ENCODE results near the gene SKIC2. TPM values are rescaled to one million over a fixed set of nuclear protein-coding genes. Genes with fewer than 3 reads are reported as not detected.

Gene SKIC2
- total RNA-seq, 1 experiment from 2014 or later, result 68.0 TPM

DNA sequence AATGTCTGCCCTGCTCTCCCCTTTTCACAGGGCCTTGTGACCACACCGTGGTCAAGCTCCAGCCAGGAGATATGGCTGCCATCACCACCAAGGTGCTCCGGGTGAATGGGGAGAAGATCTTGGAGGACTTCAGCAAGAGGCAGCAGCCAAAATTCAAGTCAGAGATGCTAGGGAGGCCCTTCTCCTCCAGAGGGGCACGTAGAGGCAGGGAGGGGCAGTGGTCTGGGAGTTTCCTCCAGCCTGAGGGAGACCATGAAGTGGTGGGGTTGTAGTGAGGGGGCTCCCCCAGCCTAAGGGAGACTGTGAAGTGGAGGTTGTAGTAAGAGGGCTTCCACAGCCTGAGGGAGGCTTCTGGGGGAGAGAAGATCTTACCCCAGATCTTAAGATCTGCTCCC is 8.9 kb downstream of the SKIC2 start:
- Histone ChIP-seq H3K4me3 (replicated peaks in 1 of 2; ENCODE audit: low read depth in 1 of 2, low read length in 2 of 2) (no peak overlapping the region), H3K36me3 (ENCODE audit: control insufficient read depth in 1 of 2, insufficient read depth in 2 of 2, low read length in 2 of 2) (peaks cover 31 to 39% of the 10 kb centered on the region in 2 experiments; a peak in 3 of 4 replicates), H3K4me2 (ENCODE audit: low read length) (no peak overlapping the region), H3K9ac (ENCODE audit: low read length) (no peak overlapping the region), H3K4me1 (ENCODE audit: control insufficient read depth in 1 of 2, insufficient read depth in 2 of 2, low read length in 2 of 2) (peaks cover 3 to 17% of the 10 kb centered on the region in 2 experiments; a peak in 3 of 4 replicates), H2AFZ (ENCODE audit: low read depth, low read length, poor library complexity, severe bottlenecking) (no peak overlapping the region), H3K27me3 (ENCODE audit: insufficient read depth, low read length) (no peaks in the 10 kb centered on the region), H3K79me2 (ENCODE audit: insufficient read depth, low read length) (peaks cover 20% of the 10 kb centered on the region), H3K27ac (ENCODE audit: low read depth, low read length) (no peak overlapping the region), H3K9me3 (ENCODE audit: control insufficient read depth in 1 of 2, insufficient read depth in 1 of 2, low read depth in 1 of 2, low read length in 2 of 2) (no peaks in the 10 kb centered on the region), H4K20me1 (ENCODE audit: insufficient read depth) (no peaks in the 10 kb centered on the region), H3K9me2 (ENCODE audit: insufficient read depth) (no peaks in the 10 kb centered on the region)
- DNase-seq (ENCODE audit: low read depth, low spot score), result no peak
- ChIA-PET RAD21 (ENCODE audit: low non-redundant PET in 1 of 2, low total read pairs in 2 of 2, uncharacterized antibody in 2 of 2, unreplicated experiment in 2 of 2) (no interaction called here), CTCF (no interaction called here), POLR2A (interaction anchor here (1.4 kb wide), 1 partner anchor 9 kb away, joined by 3 read pairs; the partner anchor contains the start of gene SKIC2)
- BruUV-seq (replicated peaks), result no TSS peak
- ATAC-seq, result no peak
- TF ChIP-seq POLR2AphosphoS5 (IDR thresholded peaks at IDR 0.05; ENCODE audit: low read depth, low read length), result no peak
- TF ChIP-seq, protein P1, sequence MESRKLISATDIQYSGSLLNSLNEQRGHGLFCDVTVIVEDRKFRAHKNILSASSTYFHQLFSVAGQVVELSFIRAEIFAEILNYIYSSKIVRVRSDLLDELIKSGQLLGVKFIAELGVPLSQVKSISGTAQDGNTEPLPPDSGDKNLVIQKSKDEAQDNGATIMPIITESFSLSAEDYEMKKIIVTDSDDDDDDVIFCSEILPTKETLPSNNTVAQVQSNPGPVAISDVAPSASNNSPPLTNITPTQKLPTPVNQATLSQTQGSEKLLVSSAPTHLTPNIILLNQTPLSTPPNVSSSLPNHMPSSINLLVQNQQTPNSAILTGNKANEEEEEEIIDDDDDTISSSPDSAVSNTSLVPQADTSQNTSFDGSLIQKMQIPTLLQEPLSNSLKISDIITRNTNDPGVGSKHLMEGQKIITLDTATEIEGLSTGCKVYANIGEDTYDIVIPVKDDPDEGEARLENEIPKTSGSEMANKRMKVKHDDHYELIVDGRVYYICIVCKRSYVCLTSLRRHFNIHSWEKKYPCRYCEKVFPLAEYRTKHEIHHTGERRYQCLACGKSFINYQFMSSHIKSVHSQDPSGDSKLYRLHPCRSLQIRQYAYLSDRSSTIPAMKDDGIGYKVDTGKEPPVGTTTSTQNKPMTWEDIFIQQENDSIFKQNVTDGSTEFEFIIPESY (IDR thresholded peaks at IDR 0.05; ENCODE audit: extremely low read depth, insufficient replicate concordance, low read length), result no peak
- no peak for TF ChIP-seq ZFX (IDR thresholded peaks at IDR 0.05)
- TF ChIP-seq JUND (IDR thresholded peaks at IDR 0.05), result no peak
- TF ChIP-seq EZH2 (IDR thresholded peaks at IDR 0.05), result no peak
- TF ChIP-seq SP1 (IDR thresholded peaks at IDR 0.05; ENCODE audit: low read depth), result no peak
- TF ChIP-seq SIN3A (IDR thresholded peaks at IDR 0.05; ENCODE audit: low read depth), result no peak
- TF ChIP-seq, protein P2, sequence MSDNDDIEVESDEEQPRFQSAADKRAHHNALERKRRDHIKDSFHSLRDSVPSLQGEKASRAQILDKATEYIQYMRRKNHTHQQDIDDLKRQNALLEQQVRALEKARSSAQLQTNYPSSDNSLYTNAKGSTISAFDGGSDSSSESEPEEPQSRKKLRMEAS (IDR thresholded peaks at IDR 0.05), result no peak
- no peak for TF ChIP-seq SRF (IDR thresholded peaks at IDR 0.05; ENCODE audit: low read depth)
- TF ChIP-seq CEBPB (IDR thresholded peaks at IDR 0.05; ENCODE audit: low read depth), result no peak
- no peak for TF ChIP-seq TCF7L2 (IDR thresholded peaks at IDR 0.05; ENCODE audit: borderline replicate concordance, extremely low read depth, insufficient read depth, insufficient read length)
- TF ChIP-seq, protein P3, sequence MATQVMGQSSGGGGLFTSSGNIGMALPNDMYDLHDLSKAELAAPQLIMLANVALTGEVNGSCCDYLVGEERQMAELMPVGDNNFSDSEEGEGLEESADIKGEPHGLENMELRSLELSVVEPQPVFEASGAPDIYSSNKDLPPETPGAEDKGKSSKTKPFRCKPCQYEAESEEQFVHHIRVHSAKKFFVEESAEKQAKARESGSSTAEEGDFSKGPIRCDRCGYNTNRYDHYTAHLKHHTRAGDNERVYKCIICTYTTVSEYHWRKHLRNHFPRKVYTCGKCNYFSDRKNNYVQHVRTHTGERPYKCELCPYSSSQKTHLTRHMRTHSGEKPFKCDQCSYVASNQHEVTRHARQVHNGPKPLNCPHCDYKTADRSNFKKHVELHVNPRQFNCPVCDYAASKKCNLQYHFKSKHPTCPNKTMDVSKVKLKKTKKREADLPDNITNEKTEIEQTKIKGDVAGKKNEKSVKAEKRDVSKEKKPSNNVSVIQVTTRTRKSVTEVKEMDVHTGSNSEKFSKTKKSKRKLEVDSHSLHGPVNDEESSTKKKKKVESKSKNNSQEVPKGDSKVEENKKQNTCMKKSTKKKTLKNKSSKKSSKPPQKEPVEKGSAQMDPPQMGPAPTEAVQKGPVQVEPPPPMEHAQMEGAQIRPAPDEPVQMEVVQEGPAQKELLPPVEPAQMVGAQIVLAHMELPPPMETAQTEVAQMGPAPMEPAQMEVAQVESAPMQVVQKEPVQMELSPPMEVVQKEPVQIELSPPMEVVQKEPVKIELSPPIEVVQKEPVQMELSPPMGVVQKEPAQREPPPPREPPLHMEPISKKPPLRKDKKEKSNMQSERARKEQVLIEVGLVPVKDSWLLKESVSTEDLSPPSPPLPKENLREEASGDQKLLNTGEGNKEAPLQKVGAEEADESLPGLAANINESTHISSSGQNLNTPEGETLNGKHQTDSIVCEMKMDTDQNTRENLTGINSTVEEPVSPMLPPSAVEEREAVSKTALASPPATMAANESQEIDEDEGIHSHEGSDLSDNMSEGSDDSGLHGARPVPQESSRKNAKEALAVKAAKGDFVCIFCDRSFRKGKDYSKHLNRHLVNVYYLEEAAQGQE (IDR thresholded peaks at IDR 0.05; ENCODE audit: low read depth), result no peak
- TF ChIP-seq ZNF274 (IDR thresholded peaks at IDR 0.05; ENCODE audit: low read depth, low read length), result no peak
- no peak for TF ChIP-seq FOSL1 (IDR thresholded peaks at IDR 0.05; ENCODE audit: low read depth)
- TF ChIP-seq, protein P4, sequence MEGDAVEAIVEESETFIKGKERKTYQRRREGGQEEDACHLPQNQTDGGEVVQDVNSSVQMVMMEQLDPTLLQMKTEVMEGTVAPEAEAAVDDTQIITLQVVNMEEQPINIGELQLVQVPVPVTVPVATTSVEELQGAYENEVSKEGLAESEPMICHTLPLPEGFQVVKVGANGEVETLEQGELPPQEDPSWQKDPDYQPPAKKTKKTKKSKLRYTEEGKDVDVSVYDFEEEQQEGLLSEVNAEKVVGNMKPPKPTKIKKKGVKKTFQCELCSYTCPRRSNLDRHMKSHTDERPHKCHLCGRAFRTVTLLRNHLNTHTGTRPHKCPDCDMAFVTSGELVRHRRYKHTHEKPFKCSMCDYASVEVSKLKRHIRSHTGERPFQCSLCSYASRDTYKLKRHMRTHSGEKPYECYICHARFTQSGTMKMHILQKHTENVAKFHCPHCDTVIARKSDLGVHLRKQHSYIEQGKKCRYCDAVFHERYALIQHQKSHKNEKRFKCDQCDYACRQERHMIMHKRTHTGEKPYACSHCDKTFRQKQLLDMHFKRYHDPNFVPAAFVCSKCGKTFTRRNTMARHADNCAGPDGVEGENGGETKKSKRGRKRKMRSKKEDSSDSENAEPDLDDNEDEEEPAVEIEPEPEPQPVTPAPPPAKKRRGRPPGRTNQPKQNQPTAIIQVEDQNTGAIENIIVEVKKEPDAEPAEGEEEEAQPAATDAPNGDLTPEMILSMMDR (IDR thresholded peaks at IDR 0.05 in 2 of 3, conservative IDR thresholded peaks at IDR 0.05 in 1 of 3; ENCODE audit: borderline replicate concordance in 1 of 3, insufficient read depth in 1 of 3, low read depth in 2 of 3, low read length in 2 of 3), result no peak
- TF ChIP-seq ELF1 (IDR thresholded peaks at IDR 0.05; ENCODE audit: borderline replicate concordance, low read depth), result no peak
- no peak for TF ChIP-seq RAD21 (IDR thresholded peaks at IDR 0.05; ENCODE audit: low read depth)
- intact Hi-C loops (cut with micrococcal nuclease), result no loop called here

Measured in HCT116 (cell line).